HEK293T (cell line): ENCODE data around the gene RAP1GAP.

ENCODE experiments used
- BHLHE40 ChIP-seq: fragments of 450-650 bp; IDR thresholded peaks from 2 replicates; pipeline ENCODE4 v1.6.1; 2016; ENCODE audit warnings: mild to moderate bottlenecking, moderate library complexity, borderline replicate concordance
- ELF4 ChIP-seq: fragments of 450-650 bp; IDR thresholded peaks from 2 replicates; pipeline ENCODE4 v1.6.1; 2017; ENCODE audit warnings: antibody characterized with exemption
- FOXK2 ChIP-seq: fragments of 450-650 bp; IDR thresholded peaks from 2 replicates; pipeline ENCODE4 v1.6.1; 2016; ENCODE audit warnings: mild to moderate bottlenecking
- FOXM1 ChIP-seq: fragments of 450-650 bp; IDR thresholded peaks from 2 replicates; pipeline ENCODE4 v1.6.1; 2017; ENCODE audit warnings: mild to moderate bottlenecking, borderline replicate concordance
- LEF1 ChIP-seq: fragments of 450-650 bp; IDR thresholded peaks from 2 replicates; pipeline ENCODE4 v1.6.1; 2017; ENCODE audit warnings: mild to moderate bottlenecking, borderline replicate concordance
- SP1 ChIP-seq: fragments of 450-650 bp; IDR thresholded peaks from 2 replicates; pipeline ENCODE4 v1.6.1; 2017
- SUZ12 ChIP-seq: fragments of 450-650 bp; IDR thresholded peaks from 2 replicates; pipeline ENCODE4 v1.6.1; 2016; ENCODE audit warnings: mild to moderate bottlenecking
- TARDBP ChIP-seq: fragments of 450-650 bp; IDR thresholded peaks from 2 replicates; pipeline ENCODE4 v1.6.1; 2016
- ZNF384 ChIP-seq: fragments of 450-650 bp; IDR thresholded peaks from 2 replicates; pipeline ENCODE4 v1.6.1; 2016

DNA sequence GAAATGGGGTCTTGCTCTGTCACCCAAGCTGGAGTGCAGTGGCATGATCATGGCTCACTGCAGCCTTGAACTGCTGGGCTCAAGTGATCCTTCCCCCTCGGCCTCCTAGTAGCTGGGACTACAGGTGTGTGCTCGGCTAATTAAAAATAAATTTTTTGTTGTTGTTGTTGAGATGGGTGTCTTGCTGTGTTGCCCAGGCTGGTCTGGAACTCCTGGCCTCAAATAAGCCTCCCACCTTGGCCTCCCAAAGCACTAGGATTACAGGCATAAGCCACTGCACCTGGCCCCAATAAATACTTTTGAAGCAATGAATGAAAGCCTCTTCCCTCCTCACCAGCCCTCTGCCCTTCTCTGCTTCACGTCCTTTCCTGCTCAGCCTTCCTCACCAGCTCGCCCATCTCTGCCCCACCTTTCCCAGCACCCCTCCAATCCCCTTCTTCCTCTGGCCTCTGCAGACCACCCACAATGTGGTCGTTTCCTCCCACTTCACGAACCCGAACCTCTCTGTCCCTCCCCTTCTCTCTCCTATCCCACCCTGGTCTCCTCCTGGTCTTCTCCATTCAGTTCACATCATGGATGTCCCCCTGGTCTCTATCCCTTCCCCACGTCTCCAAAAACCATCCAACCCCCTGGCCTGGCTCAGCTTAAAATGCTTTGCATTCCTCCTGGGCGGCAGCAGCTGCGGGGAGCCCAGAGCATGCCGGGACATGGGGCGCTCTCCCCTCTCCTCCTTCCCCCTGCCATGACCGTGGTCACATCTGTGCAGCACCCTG lies 38.4 kb downstream of the RAP1GAP start:
- TF ChIP-seq FOXM1 (no peak), SP1 (no peak), ELF4 (no peak), BHLHE40 (no peak), FOXK2 (no peak), ZNF384 (no peak), TARDBP (no peak), LEF1 (no peak), SUZ12 (no peak)
